Limb (tissue), 2 donors: ENCODE data around the gene ECSCR.
A peak's percentile ranks its signal among the peaks of the same experiment; 100 is the strongest.

Source experiments
- DNase-seq, 2 donors: peaks; one replicate each; pipeline ENCODE4 v3.0.0-alpha.2; 2016; ENCODE audit errors: extremely low spot score in 2 of 2

Gene ECSCR

GRCh38 chr5:139446956-139447779 is 15.4 kb downstream of the ECSCR start:
- DNase-seq = no peak

- DNase-seq = peak in 1 of 2 donors; percentile 30
Measured at GRCh38 chr5:139445325-139446170, 17.0 kb downstream of the ECSCR start.

- DNase-seq = no peak
Measured at GRCh38 chr5:139443831-139444453, 18.6 kb downstream of the ECSCR start.

DNA sequence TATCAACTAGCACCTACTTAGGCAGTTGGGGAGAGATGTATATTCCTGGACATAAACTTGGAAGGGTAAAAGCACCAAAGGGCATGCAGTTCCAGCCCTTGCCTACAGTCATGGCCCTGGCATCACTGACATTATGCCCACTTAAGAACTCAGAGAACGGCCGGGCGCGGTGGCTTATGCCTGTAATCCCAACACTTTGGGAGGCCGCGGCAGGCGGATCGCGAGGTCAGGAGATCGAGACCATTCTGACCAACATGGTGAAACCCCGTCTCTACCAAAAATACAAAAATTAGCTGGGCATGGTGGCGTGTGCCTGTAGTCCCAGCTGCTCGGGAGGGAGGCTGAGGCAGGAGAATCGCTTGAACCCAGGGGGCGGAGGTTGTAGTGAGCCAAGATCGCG is 22.1 kb downstream of the ECSCR start:
- DNase-seq = peak in 1 of 2 donors; percentile 6

- peak; percentile 92 to 98 for DNase-seq
Measured at GRCh38 chr5:139439013-139439903, 23.3 kb downstream of the ECSCR start, which contains the start of gene DNAJC18. Gene DNAJC18 (minus strand): TSS chr5:139439525. CDS start chr5:139439445, 80 bp downstream.

DNA sequence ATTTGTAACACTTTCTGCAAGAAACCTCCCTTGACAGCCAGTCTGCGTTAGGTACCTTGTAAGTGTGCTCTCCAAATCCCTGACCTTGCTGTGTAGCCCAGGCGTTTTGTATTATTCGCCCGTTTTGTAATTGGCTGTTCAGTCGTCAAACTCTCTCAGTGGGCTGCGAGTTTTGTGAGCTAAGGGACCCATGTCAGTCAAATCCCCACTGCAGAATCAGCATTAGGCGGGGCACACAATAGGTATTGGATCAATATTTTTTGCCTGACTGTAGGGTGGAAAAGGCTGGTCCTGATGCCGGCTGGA is 23.9 kb downstream of the ECSCR start:
- no peak for DNase-seq

DNA sequence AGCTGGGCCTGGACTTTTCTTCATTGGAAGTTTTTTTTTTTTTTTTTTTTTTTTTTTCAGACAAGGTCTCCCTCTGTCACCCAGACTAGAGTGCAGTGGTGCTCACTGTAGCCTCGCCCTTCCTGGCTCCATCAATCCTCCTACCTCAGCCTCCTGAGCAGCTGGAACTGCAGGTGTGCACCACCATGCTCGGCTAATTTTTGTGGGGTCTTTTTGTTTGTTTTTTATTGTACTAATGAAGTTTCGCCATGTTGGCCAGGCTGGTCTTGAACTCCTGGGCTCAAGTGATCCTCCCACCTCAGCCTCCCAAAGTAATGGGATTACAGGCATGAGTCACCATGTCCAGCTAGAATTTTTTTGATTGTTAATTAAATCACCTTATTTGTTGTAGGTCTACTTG is 26.9 kb downstream of the ECSCR start:
- no peak for DNase-seq

DNA sequence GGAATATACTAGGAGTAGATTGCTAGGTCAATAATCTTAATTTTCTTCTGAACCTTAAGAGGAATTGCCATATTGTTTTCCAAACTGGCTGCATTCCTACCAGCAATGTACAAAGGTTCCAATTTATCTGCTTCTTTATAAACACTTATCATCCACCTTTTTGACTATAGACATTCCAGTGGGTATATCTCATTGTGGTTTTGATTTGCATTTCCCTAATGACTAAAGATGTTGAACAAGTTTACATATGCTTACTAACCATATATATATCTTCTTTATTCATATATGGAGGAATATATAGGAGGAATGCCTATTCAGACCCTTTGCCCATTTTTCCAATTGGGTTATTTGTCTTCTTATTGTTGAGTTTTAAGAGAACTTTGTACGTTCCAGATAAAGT is 30.8 kb downstream of the ECSCR start:
- no peak for DNase-seq

DNA sequence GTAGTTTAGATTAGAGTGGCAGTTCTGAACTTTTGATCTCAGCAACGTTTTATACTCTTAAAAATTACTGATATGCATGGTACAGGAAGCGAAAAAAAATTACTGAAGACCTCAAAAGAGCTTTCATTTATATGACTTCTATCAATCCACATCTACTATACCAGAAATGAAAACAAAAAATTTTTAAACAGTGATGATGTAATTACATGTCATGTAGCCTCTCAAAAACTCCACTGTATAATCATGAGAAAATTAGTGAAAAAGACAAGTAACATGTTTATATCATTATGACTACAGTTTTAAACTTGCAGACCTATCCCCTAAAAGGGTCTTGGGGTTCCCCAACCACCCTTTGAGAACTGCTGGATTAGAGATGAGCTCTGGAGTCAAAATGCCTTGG is 32.5 kb downstream of the ECSCR start:
- DNase-seq = no peak

DNA sequence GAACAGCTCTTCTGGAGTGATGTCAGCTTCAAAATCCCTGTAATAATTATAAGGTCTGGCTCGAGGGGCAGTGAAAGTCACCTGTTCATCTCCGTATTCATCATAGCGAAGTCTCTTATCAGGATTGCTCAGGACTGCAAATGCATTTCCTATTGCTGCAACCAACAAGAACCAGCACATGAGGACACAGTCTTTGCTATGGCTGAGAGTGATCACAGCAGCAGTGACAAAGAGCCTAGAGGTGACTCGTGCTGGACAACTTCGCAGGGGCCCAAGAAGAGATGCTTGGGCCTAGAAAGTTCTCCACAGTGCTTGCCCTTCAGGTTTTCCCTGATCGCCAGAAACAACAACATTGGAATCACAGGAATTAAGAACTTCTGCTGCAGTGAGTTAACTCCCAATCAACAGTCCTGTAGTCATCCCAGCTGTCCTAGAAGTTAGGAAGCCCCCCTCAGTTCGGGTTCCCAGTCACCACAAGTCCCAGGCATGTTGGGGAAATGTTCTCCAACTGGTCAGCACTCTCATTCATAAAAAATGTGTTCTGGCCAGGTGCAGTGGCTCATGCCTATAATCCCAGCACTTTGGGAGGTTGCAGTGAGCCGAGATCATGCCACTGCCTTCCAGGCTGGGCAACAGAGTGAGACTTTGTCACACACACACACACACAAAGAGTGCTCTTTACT is 36.2 kb downstream of the ECSCR start:
- DNase-seq = no peak

DNA sequence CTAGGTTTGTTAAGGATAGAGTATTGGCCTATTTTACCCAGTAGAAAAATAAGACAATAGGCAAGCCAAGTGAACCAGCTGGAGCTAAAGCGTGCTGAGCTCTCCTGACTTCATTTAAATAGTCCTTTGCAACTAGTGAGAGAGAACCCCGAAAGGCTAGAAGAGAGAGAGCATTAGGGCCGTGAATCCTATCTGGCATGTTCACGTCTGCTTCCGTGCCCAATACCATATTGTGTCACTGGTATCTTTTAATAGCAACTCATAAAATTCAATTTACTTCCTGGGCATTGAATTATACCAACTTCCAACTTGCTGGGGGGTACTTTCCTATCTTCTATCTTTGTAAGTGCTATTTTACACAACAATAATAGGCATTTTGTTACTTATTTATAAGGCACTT is 37.0 kb downstream of the ECSCR start:
- DNase-seq = no peak

GRCh38 chr5:139422307-139422893 is 40.1 kb downstream of the ECSCR start:
- peak; percentile 55 to 82 for DNase-seq

DNA sequence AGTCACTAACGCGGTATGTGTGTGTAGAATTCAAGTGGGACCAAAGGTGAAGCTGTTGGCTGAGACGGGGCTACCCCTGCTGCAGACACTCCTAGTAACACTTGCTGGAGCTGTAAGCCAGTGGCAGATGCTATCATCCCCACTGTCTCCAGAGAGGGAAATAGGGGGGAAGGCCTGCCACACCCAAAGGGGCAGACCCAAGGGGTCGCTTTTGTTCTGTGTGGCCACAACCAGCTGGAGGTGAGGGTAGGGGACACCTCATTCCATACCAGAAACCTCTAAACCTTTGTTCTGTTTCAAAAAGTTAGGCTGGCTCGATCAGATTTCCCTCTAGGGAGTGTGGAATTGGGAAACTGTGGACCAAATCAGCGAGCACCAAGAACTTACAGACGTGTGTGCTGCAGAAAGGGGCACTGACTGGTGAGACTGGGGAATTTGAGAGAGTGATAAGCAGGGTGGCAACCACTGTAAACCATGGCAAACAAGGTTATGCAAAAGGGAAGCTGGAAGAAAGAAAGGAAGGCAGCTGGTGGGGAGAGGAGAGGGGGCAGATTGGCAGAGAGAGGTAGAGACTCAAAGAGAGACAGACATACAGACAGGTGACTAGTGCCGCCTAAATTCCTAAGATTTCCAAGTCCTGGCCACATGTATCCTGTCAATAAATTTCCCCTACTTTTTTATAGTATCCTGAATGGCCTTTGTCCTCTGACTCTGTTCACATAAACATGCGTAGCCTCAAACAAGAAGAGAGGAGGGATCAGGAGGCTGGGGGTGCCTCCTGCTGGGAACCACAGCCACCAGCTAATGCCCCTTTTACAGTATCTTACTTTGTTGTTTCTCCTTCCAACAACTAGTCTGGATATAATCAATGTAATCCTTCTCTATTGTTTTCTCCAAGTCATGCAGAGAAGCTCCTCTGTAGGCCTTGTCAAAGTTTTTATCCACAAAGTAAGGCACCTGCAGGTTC is 43.0 kb downstream of the ECSCR start:
- DNase-seq = no peak

DNA sequence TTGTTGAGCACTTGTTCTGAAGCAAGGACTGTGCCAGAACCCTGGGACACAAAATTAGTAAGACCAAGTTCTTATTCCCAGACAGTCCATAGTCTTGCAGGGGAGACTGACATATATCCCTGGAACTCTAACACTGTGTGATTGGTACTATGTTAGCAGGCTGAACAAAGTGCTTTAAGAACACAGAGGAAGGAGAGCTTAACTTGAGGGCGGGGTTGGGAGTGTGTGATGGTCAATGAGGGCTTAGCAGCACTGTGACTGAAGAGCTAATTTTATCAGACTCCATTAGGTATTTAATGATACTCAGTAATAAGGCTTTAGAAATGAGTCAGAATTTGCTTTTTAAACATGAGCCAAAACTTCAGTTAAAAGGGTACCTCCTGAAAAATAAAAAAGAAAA is 43.8 kb downstream of the ECSCR start:
- no peak for DNase-seq

DNA sequence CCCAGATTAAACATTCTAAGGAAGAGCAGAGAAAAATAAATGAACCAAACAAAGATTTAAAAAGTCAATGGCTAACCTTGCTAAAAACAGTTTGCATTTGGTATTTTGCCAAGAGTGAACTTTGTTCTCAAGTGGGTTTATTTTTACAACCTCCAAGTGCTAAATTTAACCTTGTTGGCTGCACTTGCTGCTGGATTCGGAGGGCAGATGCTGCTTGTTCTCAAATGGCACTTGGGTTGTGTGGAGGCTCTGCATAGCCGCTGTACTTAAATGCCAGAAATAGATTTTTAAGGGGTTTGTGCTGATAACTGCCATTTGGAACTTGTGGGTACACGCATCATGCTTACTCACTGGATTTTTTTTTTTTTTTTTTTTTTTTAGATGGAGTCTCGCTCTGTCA is 45.3 kb downstream of the ECSCR start:
- no peak for DNase-seq

GRCh38 chr5:139416651-139417050 is 45.9 kb downstream of the ECSCR start:
- no peak for DNase-seq

- DNase-seq = no peak
Measured at GRCh38 chr5:139415869-139416268, 46.7 kb downstream of the ECSCR start.

- no peak for DNase-seq
Measured at GRCh38 chr5:139415221-139415861, 47.2 kb downstream of the ECSCR start.
